Measurements from ENCODE around the gene IL12RB2.

Gene IL12RB2

DNA sequence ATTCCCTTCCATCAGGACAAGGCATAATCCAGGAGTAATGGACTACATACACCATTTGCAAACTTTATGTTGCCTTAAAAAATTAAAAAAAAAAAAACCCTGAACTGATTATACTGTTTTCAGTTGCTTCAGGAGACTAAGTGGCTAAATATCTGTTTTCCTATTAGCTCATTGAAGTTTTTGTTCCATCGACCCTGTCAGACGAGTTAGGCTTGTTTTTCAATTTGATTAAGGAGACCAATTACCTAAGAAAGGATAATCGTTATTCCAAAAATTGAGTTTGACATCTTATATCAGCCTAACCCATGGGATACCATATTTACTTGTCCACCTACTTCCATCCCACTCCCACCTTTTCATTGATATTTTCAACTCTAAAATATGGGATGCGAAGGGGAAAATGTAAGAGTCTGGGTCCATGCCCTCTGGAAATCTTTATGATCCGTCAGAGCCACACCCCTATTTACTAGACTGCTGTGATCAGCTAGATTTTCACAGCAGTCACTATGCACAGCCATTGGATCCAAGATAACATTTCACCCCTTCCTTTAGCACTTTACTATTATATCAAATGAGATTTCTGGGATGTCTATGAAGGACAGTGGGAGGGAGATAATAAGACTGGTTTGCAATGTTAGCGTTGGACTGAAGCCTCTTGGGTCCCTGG lies 41.0 kb downstream of the IL12RB2 start (continued):
- no peak for TF ChIP-seq SP3 (tag by site-specific recombination; IDR thresholded peaks at IDR 0.05)

DNA sequence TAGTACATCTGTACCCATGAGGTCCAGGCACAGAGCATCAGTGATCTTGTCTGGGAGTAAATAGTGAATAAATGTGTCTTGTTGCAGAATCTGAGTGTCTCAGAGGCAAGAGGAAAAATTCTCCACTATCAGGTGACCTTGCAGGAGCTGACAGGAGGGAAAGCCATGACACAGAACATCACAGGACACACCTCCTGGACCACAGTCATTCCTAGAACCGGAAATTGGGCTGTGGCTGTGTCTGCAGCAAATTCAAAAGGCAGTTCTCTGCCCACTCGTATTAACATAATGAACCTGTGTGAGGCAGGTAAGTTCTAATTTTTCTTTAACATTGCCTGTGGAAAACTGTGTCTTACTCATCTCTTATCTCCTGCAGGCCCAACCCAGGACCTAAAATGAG lies 43.1 kb downstream of the IL12RB2 start:
- H3K27ac ChIP-seq (ENCODE audit: extremely low read depth, low read depth, low read length), result no peak overlapping the region
- no peak overlapping the region for H3K4me3 ChIP-seq (ENCODE audit: low read depth, low read length)
- ChIA-PET POLR2A (no interaction called here), CTCF (interaction anchor here (0.6 to 6.2 kb wide), 7 partner anchors 21 to 150 kb away, joined by 3 to 91 read pairs (median 3); no protein-coding TSS in a partner anchor)
- H3K36me3 ChIP-seq (ENCODE audit: control insufficient read depth in 2 of 2, insufficient read depth in 1 of 2, low read length in 2 of 2), result no peaks in the 10 kb centered on the region
- no peaks in the 10 kb centered on the region for H3K4me1 ChIP-seq (ENCODE audit: control insufficient read depth, insufficient read depth, low read length)
- H3K9me3 ChIP-seq (ENCODE audit: control insufficient read depth, insufficient read depth, low read depth, low read length), result no peaks in the 10 kb centered on the region
- TF ChIP-seq SETDB1 (IDR thresholded peaks at IDR 0.05; ENCODE audit: insufficient read length, low read length) (no peak), GLI4 (tag by site-specific recombination; IDR thresholded peaks at IDR 0.05) (no peak), ZNF121 (tag by site-specific recombination; IDR thresholded peaks at IDR 0.05) (no peak), ZNF76 (tag by site-specific recombination; IDR thresholded peaks at IDR 0.05; ENCODE audit: borderline replicate concordance, low read depth) (no peak), ZNF776 (tag by site-specific recombination; IDR thresholded peaks at IDR 0.05; ENCODE audit: borderline replicate concordance) (no peak)

DNA sequence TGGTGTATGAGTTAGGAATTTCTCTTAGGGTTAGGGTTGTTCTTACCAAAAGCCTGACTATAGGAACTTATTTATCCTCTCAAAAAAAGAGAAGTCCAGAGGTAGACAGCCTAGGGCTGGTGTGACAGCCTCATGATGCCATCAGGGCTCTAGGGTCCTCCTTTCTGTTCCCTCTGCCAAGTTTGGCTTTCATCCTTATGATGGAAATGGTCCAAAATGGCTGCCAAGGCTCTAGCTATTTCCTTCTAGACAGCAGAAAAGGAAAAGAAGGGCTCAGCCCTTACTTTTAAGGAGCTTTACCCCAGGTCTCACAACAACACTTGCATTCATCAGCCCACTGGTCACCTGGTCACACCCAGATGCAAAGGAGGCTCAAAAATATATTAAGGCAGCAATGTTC lies 44.5 kb downstream of the IL12RB2 start:
- CTCF ChIA-PET, result interaction anchor here (0.9 to 1.3 kb wide), 2 partner anchors 15 to 148 kb away, joined by 3 read pairs; no protein-coding TSS in a partner anchor
- Histone ChIP-seq H3K27ac (ENCODE audit: extremely low read depth, low read depth, low read length) (no peak overlapping the region), H3K9me3 (ENCODE audit: control insufficient read depth, insufficient read depth, low read depth, low read length) (no peaks in the 10 kb centered on the region), H3K36me3 (ENCODE audit: control insufficient read depth in 2 of 2, insufficient read depth in 1 of 2, low read length in 2 of 2) (no peaks in the 10 kb centered on the region), H3K4me3 (ENCODE audit: low read depth, low read length) (no peak overlapping the region), H3K4me1 (ENCODE audit: control insufficient read depth, insufficient read depth, low read length) (no peaks in the 10 kb centered on the region)
- POLR2A ChIA-PET, result no interaction called here
- TF ChIP-seq ZNF585B (tag by site-specific recombination; IDR thresholded peaks at IDR 0.05), result no peak
- no peak for TF ChIP-seq ZNF221 (tag by site-specific recombination; IDR thresholded peaks at IDR 0.05; ENCODE audit: borderline replicate concordance)
- TF ChIP-seq KLF10 (tag by site-specific recombination; IDR thresholded peaks at IDR 0.05), result no peak
- no peak for TF ChIP-seq ZNF324 (tag by site-specific recombination; IDR thresholded peaks at IDR 0.05)
- TF ChIP-seq, protein P1, sequence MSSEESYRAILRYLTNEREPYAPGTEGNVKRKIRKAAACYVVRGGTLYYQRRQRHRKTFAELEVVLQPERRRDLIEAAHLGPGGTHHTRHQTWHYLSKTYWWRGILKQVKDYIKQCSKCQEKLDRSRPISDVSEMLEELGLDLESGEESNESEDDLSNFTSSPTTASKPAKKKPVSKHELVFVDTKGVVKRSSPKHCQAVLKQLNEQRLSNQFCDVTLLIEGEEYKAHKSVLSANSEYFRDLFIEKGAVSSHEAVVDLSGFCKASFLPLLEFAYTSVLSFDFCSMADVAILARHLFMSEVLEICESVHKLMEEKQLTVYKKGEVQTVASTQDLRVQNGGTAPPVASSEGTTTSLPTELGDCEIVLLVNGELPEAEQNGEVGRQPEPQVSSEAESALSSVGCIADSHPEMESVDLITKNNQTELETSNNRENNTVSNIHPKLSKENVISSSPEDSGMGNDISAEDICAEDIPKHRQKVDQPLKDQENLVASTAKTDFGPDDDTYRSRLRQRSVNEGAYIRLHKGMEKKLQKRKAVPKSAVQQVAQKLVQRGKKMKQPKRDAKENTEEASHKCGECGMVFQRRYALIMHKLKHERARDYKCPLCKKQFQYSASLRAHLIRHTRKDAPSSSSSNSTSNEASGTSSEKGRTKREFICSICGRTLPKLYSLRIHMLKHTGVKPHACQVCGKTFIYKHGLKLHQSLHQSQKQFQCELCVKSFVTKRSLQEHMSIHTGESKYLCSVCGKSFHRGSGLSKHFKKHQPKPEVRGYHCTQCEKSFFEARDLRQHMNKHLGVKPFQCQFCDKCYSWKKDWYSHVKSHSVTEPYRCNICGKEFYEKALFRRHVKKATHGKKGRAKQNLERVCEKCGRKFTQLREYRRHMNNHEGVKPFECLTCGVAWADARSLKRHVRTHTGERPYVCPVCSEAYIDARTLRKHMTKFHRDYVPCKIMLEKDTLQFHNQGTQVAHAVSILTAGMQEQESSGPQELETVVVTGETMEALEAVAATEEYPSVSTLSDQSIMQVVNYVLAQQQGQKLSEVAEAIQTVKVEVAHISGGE (tag by site-specific recombination; conservative IDR thresholded peaks at IDR 0.05; ENCODE audit: low read depth), result no peak
- no peak for TF ChIP-seq TCF7L2 (IDR thresholded peaks at IDR 0.05; ENCODE audit: borderline replicate concordance, low read depth, low read length)
- TF ChIP-seq ZNF529 (tag by site-specific recombination; IDR thresholded peaks at IDR 0.05; ENCODE audit: insufficient replicate concordance), result no peak
- TF ChIP-seq, protein P2, sequence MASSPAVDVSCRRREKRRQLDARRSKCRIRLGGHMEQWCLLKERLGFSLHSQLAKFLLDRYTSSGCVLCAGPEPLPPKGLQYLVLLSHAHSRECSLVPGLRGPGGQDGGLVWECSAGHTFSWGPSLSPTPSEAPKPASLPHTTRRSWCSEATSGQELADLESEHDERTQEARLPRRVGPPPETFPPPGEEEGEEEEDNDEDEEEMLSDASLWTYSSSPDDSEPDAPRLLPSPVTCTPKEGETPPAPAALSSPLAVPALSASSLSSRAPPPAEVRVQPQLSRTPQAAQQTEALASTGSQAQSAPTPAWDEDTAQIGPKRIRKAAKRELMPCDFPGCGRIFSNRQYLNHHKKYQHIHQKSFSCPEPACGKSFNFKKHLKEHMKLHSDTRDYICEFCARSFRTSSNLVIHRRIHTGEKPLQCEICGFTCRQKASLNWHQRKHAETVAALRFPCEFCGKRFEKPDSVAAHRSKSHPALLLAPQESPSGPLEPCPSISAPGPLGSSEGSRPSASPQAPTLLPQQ (tag by site-specific recombination; IDR thresholded peaks at IDR 0.05), result no peak
- no peak for TF ChIP-seq ZNF707 (tag by site-specific recombination; IDR thresholded peaks at IDR 0.05)
- no peak for TF ChIP-seq ZNF48 (tag by site-specific recombination; IDR thresholded peaks at IDR 0.05)
- TF ChIP-seq ZNF112 (tag by site-specific recombination; IDR thresholded peaks at IDR 0.05), result no peak
- TF ChIP-seq ZFP69B (tag by site-specific recombination; IDR thresholded peaks at IDR 0.05), result no peak
- TF ChIP-seq ZNF660 (tag by site-specific recombination; IDR thresholded peaks at IDR 0.05), result no peak
- TF ChIP-seq, protein P3, sequence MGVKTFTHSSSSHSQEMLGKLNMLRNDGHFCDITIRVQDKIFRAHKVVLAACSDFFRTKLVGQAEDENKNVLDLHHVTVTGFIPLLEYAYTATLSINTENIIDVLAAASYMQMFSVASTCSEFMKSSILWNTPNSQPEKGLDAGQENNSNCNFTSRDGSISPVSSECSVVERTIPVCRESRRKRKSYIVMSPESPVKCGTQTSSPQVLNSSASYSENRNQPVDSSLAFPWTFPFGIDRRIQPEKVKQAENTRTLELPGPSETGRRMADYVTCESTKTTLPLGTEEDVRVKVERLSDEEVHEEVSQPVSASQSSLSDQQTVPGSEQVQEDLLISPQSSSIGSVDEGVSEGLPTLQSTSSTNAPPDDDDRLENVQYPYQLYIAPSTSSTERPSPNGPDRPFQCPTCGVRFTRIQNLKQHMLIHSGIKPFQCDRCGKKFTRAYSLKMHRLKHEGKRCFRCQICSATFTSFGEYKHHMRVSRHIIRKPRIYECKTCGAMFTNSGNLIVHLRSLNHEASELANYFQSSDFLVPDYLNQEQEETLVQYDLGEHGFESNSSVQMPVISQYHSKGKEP (tag by site-specific recombination; IDR thresholded peaks at IDR 0.05), result no peak
- TF ChIP-seq, protein P4, sequence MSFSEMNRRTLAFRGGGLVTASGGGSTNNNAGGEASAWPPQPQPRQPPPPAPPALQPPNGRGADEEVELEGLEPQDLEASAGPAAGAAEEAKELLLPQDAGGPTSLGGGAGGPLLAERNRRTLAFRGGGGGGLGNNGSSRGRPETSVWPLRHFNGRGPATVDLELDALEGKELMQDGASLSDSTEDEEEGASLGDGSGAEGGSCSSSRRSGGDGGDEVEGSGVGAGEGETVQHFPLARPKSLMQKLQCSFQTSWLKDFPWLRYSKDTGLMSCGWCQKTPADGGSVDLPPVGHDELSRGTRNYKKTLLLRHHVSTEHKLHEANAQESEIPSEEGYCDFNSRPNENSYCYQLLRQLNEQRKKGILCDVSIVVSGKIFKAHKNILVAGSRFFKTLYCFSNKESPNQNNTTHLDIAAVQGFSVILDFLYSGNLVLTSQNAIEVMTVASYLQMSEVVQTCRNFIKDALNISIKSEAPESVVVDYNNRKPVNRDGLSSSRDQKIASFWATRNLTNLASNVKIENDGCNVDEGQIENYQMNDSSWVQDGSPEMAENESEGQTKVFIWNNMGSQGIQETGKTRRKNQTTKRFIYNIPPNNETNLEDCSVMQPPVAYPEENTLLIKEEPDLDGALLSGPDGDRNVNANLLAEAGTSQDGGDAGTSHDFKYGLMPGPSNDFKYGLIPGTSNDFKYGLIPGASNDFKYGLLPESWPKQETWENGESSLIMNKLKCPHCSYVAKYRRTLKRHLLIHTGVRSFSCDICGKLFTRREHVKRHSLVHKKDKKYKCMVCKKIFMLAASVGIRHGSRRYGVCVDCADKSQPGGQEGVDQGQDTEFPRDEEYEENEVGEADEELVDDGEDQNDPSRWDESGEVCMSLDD (tag by site-specific recombination; IDR thresholded peaks at IDR 0.05), result no peak
- TF ChIP-seq ZIC2 (tag by site-specific recombination; IDR thresholded peaks at IDR 0.05), result no peak
- TF ChIP-seq, protein P5, sequence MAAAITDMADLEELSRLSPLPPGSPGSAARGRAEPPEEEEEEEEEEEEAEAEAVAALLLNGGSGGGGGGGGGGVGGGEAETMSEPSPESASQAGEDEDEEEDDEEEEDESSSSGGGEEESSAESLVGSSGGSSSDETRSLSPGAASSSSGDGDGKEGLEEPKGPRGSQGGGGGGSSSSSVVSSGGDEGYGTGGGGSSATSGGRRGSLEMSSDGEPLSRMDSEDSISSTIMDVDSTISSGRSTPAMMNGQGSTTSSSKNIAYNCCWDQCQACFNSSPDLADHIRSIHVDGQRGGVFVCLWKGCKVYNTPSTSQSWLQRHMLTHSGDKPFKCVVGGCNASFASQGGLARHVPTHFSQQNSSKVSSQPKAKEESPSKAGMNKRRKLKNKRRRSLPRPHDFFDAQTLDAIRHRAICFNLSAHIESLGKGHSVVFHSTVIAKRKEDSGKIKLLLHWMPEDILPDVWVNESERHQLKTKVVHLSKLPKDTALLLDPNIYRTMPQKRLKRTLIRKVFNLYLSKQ (tag by site-specific recombination; IDR thresholded peaks at IDR 0.05; ENCODE audit: borderline replicate concordance), result no peak

All from HEK293 (cell line).